NOMO-1 (cell line): Measurements from ENCODE around the gene MRPL42.

Experiments used
- DNase-seq, 2 experiments: peaks; one replicate each; lab custom pipeline; 2025; ENCODE audit not compliant: unreplicated experiment in 2 of 2; lab: John Stamatoyannopoulos, UW

Gene MRPL42

DNA sequence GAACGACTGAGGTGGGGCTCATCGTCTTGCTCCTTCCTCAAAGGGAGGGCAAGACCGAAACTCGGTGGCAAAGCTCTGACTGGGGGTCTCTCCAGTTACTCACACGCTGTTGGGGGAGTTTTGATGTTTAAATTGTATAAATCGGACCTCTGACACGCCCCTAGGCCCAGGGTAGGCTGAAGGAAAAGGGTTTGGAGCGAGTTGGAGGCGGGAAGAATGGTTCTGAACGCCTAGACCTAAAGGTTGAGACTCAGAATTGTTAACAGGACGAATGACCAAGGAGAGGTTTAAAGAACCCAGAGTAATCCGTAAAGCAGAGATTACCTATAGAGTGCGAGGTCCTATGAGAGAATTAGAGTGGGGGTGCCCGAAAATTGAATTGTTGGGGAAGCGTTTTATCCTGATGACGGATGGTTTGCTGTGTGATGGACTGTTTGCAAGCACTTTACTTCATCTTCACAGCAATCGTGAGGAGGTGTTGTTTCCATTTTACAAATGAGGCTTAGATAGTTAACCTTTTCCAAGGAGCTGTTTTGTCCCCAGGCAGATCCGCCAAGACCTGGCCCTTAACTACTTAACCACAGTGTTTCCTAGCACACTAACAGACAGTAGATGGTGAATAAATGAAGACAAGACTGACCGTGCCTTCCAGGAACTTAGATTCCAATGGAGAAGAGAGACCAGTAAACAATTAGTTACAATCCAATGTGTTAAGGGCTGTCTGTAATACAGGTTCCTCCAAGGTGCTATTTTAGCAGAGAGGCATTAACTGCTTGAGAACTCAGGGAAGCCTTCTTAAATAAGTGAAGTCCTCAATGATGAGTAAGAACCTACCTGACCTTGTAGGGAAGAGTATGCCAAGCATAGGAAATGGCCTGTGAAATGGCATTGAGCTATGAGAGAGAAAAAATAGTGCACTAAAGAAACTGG lies 24.6 kb upstream of the MRPL42 start:
- DNase-seq: no peak

GRCh38 chr12:93443576-93443975 lies 23.7 kb upstream of the MRPL42 start:
- no peak for DNase-seq

DNA sequence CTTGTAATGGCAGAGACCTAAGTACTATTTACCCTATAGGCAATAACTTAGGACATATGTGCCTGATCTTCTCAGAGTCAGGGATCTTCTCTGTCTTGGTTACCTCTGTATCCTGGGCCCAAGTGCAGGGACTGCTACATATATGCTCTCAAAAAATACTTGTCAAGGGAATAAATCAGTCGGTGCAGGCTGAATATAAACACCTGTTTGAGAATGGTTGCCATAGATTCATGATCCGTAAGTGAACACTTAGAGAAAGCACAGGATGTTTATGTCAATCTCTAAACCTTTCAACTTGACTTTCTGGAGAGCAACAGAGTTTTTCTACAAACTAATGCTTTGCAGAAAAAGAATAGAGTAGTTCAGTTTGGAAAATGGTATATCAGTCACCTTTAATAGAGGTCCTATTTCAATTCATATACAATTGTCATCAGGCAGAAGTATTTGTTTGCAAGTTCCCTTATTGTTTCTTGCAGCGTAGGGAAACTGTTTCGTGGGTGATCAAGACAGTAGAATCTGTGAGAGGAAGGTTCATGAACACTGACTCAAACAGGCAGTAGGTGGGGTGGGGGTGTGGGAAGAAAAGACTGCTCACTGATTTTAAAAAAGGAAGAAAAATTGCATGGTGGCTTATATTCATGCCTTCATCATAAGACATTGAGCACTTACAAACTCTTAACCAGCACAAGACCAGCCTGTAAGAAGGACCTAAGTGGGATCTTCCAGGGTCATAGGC lies 19.6 kb upstream of the MRPL42 start:
- DNase-seq: peak in 1 of 2 experiments; percentile 10

- DNase-seq: no peak
These were observed 18.5 kb upstream of the MRPL42 start for GRCh38 chr12:93448796-93449195.

GRCh38 chr12:93449277-93449676 lies 18.0 kb upstream of the MRPL42 start:
- no peak for DNase-seq

DNA sequence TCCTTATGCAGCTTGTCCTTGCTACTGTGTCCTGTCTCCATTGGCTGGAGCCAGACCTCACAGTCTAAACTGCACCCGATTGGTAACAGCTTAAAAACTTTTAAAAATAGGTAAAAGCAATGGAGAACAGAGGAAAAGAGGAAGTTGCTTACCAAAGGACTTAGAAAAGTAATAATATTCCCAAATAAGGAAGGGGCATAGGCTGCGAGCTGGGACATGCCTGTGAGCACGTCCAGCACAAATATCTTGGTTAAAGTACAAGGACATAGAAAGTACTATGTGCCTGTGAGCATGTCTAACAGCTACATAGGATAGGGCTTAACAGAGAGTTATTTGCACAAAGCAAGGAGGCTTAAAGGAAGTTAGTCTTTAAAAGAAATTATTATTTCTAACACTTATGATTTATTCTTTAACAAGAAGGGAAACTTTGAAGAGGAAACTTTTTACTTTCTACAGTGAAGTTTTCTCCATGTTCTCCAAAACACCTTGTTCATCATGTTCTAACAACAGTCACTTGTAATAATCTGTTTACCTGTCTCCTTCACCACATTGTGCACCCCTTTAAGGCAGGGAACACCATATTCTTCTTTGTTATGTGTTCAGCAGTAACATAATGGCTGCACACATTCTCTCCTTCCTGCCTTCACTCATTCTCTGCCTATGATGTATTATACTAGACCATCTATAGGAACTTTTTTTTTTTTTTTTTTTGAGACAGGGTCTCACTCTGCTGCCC lies 15.7 kb upstream of the MRPL42 start:
- no peak for DNase-seq

DNA sequence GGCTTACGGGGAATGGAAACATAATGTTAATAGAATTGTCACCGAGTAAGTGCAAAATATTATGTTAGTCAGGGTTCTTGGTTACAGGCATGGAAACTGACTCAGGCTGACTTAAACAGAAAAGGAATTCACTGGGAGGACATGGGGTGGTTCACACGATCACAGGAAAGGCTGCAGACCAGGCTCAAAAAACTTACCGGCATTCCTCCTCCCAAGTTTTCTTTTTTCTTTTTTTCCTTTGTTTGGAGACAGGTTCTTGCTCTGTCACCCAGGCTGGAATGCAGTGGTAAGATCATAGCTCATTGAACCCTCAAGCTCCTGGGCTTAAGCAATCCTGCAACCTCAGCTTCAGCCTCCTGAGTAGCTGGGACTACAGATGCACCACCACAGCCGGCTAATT lies 13.7 kb upstream of the MRPL42 start:
- no peak for DNase-seq

- no peak for DNase-seq
These were observed 11.2 kb upstream of the MRPL42 start for GRCh38 chr12:93456077-93456476.

- DNase-seq: no peak
These were observed 8.2 kb upstream of the MRPL42 start for GRCh38 chr12:93459097-93459496.

DNA sequence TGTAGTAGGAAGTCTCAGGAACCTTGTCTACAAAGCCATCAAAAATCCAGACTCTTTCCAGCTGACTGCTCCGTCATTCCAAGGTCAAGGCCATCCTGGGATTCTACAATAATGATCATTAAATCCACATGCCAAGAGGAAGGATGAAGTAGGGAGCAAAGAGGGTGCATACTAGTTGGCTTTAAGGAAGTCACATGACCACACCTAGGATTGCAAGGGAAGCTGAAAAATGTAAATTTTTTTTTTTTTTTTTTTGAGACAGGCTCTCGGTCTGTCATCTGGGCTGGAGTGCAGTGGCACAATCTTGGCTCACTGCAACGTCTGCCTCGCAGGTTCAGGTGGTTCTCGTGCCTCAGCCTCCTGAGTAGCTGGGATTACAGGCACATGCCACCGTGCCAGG lies 7.3 kb upstream of the MRPL42 start:
- peak; percentile 28 to 37 for DNase-seq

DNA sequence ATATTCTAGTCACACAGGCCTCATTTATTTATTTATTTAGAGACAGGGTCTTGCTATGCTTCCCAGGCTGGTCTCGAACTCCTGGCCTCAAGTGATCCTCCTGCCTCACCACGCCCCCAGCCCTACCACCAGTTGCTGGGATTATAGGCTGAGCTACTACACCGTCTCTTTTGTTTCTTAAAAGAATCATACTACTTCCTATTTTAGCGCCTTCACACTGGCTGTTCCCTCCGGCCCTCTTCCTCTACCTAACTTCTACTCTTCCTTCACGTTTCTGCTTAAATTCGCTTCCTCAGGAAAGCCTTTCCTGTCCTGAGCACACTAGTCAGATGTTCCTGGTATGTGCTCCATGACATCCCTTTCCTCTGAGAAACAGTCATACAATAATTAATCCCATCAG lies 6.4 kb upstream of the MRPL42 start:
- DNase-seq: peak; percentile 42 to 56

- peak in 1 of 2 experiments; percentile 12 for DNase-seq
These were observed 5.8 kb upstream of the MRPL42 start for GRCh38 chr12:93461503-93461902.

GRCh38 chr12:93465841-93466240 lies 1.5 kb upstream of the MRPL42 start:
- no peak for DNase-seq

- no peak for DNase-seq
These were observed 526 bp upstream of the MRPL42 start for GRCh38 chr12:93466625-93467350.

GRCh38 chr12:93468008-93468371 lies 676 bp downstream of the MRPL42 start:
- no peak for DNase-seq

- no peak for DNase-seq
These were observed 2.1 kb downstream of the MRPL42 start for GRCh38 chr12:93469386-93469785.

DNA sequence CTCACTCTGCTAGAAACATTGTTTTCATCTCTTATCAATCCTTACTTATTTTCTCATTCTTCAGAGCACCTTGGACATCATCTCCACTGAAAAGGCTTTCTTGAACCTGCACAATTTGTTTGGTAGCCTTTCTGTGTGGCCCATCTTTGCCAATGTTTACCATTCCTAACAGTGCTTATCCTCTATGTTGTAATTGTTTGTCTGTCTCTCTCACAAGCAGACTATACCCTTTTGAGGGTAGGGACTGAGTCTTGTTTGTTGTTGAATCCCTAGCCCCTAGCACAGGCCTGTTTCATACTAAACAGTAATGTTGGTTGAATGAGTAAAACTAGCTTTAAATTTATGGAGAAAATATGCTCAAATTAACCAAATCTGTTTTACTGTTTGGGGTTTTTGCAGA lies 9.2 kb downstream of the MRPL42 start:
- no peak for DNase-seq

- no peak for DNase-seq
These were observed 15.4 kb downstream of the MRPL42 start for GRCh38 chr12:93482721-93483120.

DNA sequence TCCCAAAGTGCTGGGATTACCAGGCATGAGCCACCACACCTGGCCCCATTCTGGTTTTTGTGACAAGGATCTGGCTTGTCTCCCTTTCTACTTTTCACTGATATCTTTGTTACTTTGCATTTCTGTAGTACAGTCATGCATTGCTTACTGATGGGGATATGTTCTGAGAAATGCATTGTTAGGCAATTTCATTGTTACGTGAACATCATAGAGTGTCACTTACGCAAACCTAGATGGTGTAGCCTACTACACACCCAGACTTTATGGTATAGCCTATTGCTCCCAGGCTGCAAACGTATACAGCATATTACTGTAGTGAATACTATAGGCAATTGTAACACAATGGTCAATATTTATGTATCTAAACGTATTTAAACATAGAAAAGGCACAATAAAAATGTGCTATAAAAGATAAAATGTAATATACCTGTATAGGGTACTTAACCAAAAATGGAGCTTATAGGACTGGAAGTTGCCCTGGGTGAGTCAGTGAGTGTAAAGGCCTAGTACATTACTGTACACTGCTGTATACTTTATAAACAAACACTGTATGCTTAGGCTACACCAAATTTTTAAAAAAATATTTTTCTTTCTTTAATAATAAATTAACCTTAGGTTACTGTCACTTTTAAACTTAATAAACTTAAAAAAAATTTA lies 16.0 kb downstream of the MRPL42 start:
- DNase-seq: no peak

GRCh38 chr12:93484315-93484981 lies 17.1 kb downstream of the MRPL42 start:
- DNase-seq: no peak
